22Rv1 (cell line): Measurements from ENCODE around the gene CD101.
A peak's percentile ranks its signal among the peaks of the same experiment; 100 is the strongest.

Experiments
- H3K27ac ChIP-seq: fragments of 450-650 bp; 2 replicates; pipeline ENCODE4 v1.5.1; 2017
- CTCF ChIP-seq: fragments of 450-650 bp; IDR thresholded peaks from 2 replicates; pipeline ENCODE4 v1.5.1; 2017; ENCODE audit warnings: mild to moderate bottlenecking
- ZFX ChIP-seq: fragments of 450-650 bp; IDR thresholded peaks from 2 replicates; pipeline ENCODE4 v1.6.1; 2017; ENCODE audit warnings: antibody characterized with exemption, borderline replicate concordance

The CD101 gene

GRCh38 chr1:117060441-117061317 lies 59.1 kb downstream of the CD101 start:
- H3K27ac ChIP-seq, result peak overlapping the region; percentile 99
- TF ChIP-seq CTCF, result no peak
- TF ChIP-seq ZFX, result no peak

GRCh38 chr1:117061986-117062415 lies 60.4 kb downstream of the CD101 start:
- TF ChIP-seq ZFX (no peak), CTCF (no peak)
- no peak overlapping the region for H3K27ac ChIP-seq

GRCh38 chr1:117066367-117066766 lies 64.8 kb downstream of the CD101 start:
- H3K27ac ChIP-seq, result no peak overlapping the region
- TF ChIP-seq CTCF (no peak), ZFX (no peak)

GRCh38 chr1:117067533-117068370 lies 66.2 kb downstream of the CD101 start:
- TF ChIP-seq ZFX (no peak), CTCF (peak; percentile 83)
- no peak overlapping the region for H3K27ac ChIP-seq

GRCh38 chr1:117068580-117068979 lies 67.0 kb downstream of the CD101 start:
- TF ChIP-seq CTCF, result no peak
- no peak for TF ChIP-seq ZFX
- no peak overlapping the region for H3K27ac ChIP-seq

- no peak overlapping the region for H3K27ac ChIP-seq
- TF ChIP-seq CTCF, result no peak
- TF ChIP-seq ZFX, result no peak
Observed at GRCh38 chr1:117069220-117069844, 67.8 kb downstream of the CD101 start.
